Measurements from ENCODE around the gene ZACN. TPM values are rescaled to one million over a fixed set of nuclear protein-coding genes. Genes with fewer than 3 reads are reported as not detected.

ZACN gene
- polyA plus RNA-seq, 4 donors, result 0.87 to 21.6 (median 2.0) TPM

DNA sequence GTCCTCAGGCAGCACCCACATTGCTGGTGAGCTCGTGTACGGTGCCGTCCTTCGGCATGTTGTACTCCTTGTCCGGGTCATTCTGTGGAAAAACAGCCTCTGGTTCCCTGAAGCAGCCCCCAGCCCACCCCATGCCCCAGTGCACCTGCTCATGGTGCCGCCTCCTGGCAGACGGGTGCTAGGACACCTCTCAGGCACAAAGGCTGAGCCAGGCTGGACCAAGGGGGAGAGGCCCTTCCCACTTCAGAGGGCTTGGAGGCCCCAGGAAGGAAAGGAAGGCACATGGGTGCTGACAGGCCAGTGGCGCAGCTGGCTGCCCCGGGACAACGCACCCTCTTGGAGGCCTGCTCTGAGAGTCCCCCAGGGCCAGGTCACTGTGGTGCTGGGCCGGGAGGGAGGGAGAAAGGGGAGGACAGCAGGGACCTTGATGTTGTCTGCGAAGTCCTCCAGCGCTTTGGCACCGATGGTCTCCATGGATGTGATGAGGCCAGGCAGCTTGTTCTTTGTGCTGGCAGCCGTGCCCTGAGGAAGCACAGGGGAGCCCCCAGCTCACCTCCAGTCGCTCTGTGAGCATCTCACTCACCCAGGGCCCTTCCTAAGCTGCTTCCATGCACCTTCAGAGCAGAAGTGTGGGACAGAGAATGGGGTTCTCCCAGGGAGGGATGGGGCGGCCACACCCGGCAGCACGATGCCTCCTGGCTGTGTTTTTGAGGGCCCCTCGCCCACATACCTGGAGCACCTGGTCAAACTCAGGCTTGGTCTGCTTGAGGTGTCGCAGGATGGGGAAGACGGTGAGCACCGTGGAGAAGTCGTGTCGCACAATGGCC, 9.3 kb downstream of the ZACN start:
- WGBS, 3 donors, result 87 to 95% (median 89%) methylated on average over 21 to 25 of the region's 25 CpGs
- no peak overlapping the region for H3K27ac ChIP-seq (ENCODE audit: low read depth in 1 of 3, low read length in 2 of 3)
- FAIRE-seq (no peak), DNase-seq (no peak)
- no peaks in the 10 kb centered on the region for H3K4me1 ChIP-seq (ENCODE audit: control insufficient read depth in 3 of 3, insufficient read depth in 2 of 3, low read depth in 1 of 3, low read length in 2 of 3)
- no peaks in the 10 kb centered on the region for H3K9me3 ChIP-seq (ENCODE audit: control insufficient read depth in 2 of 2, insufficient read depth in 1 of 2, low read depth in 1 of 2, low read length in 1 of 2)
- H3K27me3 ChIP-seq (ENCODE audit: control insufficient read depth in 3 of 3, insufficient read depth in 3 of 3, low read length in 3 of 3), result no peaks in the 10 kb centered on the region
- H3K4me3 ChIP-seq (ENCODE audit: low read depth in 1 of 3, low read length in 3 of 3), result no peak overlapping the region
- H3K36me3 ChIP-seq (ENCODE audit: control insufficient read depth in 3 of 3, insufficient read depth in 2 of 3, low read depth in 1 of 3, low read length in 3 of 3), result peaks cover 9 to 99% (median 19%) of the 10 kb centered on the region in 3 donors

DNA sequence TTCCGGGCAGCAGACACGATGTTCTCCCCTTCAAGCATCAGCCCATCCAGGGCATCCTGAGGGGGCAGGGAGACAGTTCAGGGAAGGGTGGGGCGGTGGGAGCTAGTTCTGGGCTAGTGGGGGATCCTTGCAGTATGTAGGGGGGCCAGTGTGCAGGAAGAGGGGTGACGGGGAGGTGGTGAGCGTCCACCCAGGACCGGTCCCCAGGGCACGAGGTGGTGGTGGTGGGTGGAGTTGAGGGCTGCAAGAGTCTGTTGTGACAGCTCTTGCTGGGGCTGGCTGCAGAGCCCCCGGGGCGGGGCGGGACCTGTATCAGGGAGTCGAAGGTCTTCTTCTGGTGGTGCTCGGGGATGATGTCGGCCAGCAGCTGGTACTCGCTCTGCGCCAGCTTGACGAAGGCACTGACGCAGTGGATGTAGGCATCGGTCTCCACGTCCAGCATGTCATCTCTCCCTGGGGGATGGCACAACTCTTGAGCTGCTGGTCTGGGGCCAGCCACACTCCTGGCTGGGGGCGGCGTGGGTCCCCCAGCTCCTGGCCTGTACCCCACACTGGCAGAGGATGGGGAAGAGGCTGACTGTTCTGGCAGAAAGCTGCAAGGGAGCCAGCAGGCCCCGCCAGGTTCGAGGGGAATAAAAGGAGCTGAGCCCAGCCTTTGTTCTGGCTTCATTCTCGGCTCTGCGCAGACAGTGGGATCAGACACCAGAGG, 10.0 kb downstream of the ZACN start:
- DNase-seq (no peak), FAIRE-seq (no peak)
- 95 to 97% (median 96%) methylated on average over 21 to 25 of the region's 25 CpGs for WGBS, 3 donors
- Histone ChIP-seq H3K27ac (ENCODE audit: low read depth in 1 of 3, low read length in 2 of 3) (no peak overlapping the region), H3K27me3 (ENCODE audit: control insufficient read depth in 3 of 3, insufficient read depth in 3 of 3, low read length in 3 of 3) (no peaks in the 10 kb centered on the region), H3K9me3 (ENCODE audit: control insufficient read depth in 2 of 2, insufficient read depth in 1 of 2, low read depth in 1 of 2, low read length in 1 of 2) (no peaks in the 10 kb centered on the region), H3K4me3 (ENCODE audit: low read depth in 1 of 3, low read length in 3 of 3) (no peak overlapping the region), H3K36me3 (ENCODE audit: control insufficient read depth in 3 of 3, insufficient read depth in 2 of 3, low read depth in 1 of 3, low read length in 3 of 3) (peaks cover 9 to 99% (median 19%) of the 10 kb centered on the region in 3 donors), H3K4me1 (ENCODE audit: control insufficient read depth in 3 of 3, insufficient read depth in 2 of 3, low read depth in 1 of 3, low read length in 2 of 3) (no peaks in the 10 kb centered on the region)

DNA sequence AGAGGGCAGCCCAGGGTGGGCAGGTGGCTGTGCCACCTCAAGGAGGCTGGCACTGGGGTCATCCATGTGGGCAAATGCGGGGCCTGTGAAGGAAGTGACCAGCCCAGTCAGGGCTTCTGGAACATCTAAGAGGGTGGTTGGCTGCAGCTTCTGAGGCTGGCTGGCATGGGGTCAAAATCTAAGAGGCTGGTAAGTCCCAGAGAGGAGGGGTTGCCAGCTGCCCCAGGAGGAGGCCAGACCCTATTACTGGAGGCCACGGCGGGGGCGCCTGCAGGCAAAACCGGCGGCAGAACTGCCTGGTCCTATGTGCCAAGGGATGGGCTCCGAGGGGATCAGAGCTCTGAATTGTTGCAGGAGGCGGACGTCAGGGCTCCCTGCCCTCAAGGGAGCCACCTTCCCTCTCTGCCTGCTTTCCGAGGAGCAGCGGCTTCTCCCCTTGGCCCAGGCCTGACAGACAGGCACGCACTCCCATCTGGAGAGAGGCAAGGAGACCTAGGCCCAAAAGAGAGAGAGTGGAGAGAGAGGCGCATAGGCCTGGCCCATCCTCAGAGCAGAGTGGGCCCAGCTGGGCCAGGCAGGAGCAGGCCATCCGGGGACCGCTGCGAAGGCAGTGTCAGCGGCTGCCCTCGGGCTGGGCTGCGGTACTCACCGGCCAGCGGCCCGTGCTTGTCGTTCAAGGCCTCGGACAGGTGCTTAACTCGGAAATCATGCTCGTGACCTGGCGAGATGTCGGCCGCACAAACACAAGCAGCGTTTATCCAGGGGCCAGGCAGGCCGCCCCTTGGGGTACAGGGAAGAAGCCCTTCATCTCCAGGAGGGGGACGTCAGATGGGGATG, 10.9 kb downstream of the ZACN start:
- Histone ChIP-seq H3K9me3 (ENCODE audit: control insufficient read depth in 2 of 2, insufficient read depth in 1 of 2, low read depth in 1 of 2, low read length in 1 of 2) (no peaks in the 10 kb centered on the region), H3K36me3 (ENCODE audit: control insufficient read depth in 3 of 3, insufficient read depth in 2 of 3, low read depth in 1 of 3, low read length in 3 of 3) (peaks cover 10 to 99% (median 18%) of the 10 kb centered on the region in 3 donors), H3K4me1 (ENCODE audit: control insufficient read depth in 3 of 3, insufficient read depth in 2 of 3, low read depth in 1 of 3, low read length in 2 of 3) (no peaks in the 10 kb centered on the region), H3K27me3 (ENCODE audit: control insufficient read depth in 3 of 3, insufficient read depth in 3 of 3, low read length in 3 of 3) (no peaks in the 10 kb centered on the region), H3K27ac (ENCODE audit: low read depth in 1 of 3, low read length in 2 of 3) (no peak overlapping the region), H3K4me3 (ENCODE audit: low read depth in 1 of 3, low read length in 3 of 3) (no peak overlapping the region)
- DNase-seq, result no peak
- WGBS, 3 donors, result 90 to 96% (median 95%) methylated on average over 30 to 32 of the region's 32 CpGs
- no peak for FAIRE-seq

DNA sequence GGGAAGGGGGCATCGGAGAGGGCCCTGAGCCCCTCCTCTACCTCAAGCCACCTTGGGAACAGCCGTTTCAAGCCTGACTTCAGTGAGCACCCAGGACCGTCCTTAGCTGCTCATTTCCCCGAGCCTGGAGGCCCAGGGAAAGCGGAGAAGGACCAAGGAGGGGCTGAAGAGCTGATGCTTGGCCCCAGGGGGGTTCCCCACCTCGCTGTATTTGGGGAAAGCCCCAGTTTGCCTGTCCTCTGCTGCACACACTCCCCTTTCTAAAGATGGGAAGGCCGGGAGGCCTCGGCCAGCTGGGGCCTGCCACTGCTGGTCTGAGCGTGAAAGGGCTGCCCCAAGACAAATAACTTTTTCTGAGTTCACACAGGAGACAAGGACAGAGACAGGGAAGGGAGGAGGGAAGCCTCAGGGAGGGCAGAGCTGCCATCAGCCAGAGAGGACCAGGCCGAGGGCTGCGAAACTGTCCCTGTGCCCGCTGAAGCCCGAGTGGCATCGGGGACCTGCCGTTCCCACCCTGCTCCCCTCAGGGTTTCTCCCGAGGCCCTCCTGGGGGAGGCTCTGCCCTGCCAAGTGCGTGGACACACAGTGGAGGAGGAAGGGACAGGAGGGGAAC, 11.6 kb downstream of the ZACN start:
- WGBS, 3 donors, result 89 to 90% (median 90%) methylated on average over 17 of the region's 17 CpGs
- Histone ChIP-seq H3K9me3 (ENCODE audit: control insufficient read depth in 2 of 2, insufficient read depth in 1 of 2, low read depth in 1 of 2, low read length in 1 of 2) (no peaks in the 10 kb centered on the region), H3K27ac (ENCODE audit: low read depth in 1 of 3, low read length in 2 of 3) (no peak overlapping the region), H3K4me3 (ENCODE audit: low read depth in 1 of 3, low read length in 3 of 3) (no peak overlapping the region), H3K36me3 (ENCODE audit: control insufficient read depth in 3 of 3, insufficient read depth in 2 of 3, low read depth in 1 of 3, low read length in 3 of 3) (peaks cover 5 to 96% (median 19%) of the 10 kb centered on the region in 3 donors), H3K27me3 (ENCODE audit: control insufficient read depth in 3 of 3, insufficient read depth in 3 of 3, low read length in 3 of 3) (no peaks in the 10 kb centered on the region), H3K4me1 (ENCODE audit: control insufficient read depth in 3 of 3, insufficient read depth in 2 of 3, low read depth in 1 of 3, low read length in 2 of 3) (no peaks in the 10 kb centered on the region)
- DNase-seq (no peak), FAIRE-seq (no peak)

DNA sequence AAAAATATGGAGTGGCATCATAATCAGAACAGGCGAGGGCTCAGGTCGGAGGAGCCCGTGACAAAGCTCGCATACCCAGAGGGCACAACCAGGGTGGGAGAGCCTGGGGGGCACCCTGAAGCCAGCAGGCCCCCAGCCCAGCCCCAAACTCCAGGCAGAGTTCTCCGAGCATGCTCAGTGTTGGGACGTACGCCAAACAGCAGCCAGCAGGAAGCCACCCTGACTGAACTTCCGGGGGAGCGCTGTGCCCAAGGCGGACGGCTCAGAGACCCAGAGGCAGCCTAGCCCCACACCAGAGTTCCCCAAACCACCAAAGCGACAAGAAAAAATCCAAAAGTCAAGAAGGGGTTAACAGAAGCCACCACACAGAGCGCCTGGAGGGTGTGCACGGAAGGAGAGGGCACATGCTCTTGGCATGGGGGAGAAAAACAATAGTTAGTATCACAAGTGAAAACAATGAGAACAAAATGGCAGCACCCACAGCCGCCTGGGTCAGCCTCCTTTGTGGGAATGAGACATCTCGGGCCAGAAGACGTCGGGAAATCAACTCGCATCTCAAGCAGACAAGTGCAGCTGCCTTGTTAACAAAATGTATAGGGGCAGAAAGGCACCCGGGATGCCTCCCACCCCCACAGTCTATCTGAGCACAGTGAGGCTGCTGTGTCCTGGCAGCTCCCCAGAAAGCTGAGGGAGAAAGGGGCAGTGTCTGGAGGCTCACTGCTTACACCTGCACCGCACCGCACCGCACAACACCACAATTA, 12.7 kb downstream of the ZACN start:
- H3K4me1 ChIP-seq (ENCODE audit: control insufficient read depth in 3 of 3, insufficient read depth in 2 of 3, low read depth in 1 of 3, low read length in 2 of 3), result no peaks in the 10 kb centered on the region
- no peak for DNase-seq
- H3K9me3 ChIP-seq (ENCODE audit: control insufficient read depth in 2 of 2, insufficient read depth in 1 of 2, low read depth in 1 of 2, low read length in 1 of 2), result no peaks in the 10 kb centered on the region
- H3K36me3 ChIP-seq (ENCODE audit: control insufficient read depth in 3 of 3, insufficient read depth in 2 of 3, low read depth in 1 of 3, low read length in 3 of 3), result peaks cover 9 to 94% (median 22%) of the 10 kb centered on the region in 3 donors
- H3K27ac ChIP-seq (ENCODE audit: low read depth in 1 of 3, low read length in 2 of 3), result no peak overlapping the region
- H3K27me3 ChIP-seq (ENCODE audit: control insufficient read depth in 3 of 3, insufficient read depth in 3 of 3, low read length in 3 of 3), result no peaks in the 10 kb centered on the region
- WGBS, 3 donors, result 73 to 92% (median 79%) methylated on average over 23 of the region's 23 CpGs
- FAIRE-seq, result no peak
- H3K4me3 ChIP-seq (ENCODE audit: low read depth in 1 of 3, low read length in 3 of 3), result no peak overlapping the region

DNA sequence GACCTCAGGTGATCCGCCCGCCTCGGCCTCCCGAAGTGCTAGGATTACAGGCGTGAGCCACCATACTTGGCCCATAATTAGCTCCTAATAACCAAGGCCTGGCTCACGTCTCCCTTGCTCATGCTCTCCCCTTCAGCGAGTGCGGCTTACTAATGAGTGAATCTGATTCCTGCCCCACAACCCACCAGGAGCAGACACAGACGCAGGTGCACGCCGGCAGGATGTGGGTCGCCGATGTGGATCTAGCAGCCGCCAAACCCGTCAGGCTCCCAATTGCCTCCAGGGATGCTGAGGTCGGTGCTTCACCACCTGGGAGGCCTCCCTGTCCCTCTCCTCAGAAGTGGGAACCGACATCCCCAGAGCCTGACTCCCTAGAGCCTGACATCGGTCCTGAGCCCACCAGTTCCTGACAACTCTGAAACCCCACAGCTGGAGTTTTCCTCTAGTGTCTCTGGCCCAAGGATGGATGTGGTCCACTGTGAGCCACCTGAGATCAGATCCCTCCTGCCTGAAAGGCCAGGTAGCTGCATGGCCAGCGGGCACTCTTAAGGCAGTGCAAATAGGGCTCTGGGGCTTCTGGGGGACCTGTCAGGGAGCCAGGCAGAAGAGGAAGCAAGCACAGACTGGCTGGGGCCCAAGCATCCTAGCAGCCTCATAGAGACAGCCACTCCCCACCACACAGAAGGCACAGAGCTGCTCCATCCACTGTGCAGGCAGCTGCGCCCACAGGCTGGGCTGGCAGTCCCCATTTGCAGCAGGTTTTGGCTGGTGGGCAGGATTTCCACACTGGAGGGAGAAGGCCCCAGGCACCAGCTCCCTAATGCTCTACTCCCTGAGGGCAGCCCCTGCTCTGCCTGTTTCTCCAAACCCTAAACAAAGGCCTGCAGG, 13.8 kb downstream of the ZACN start:
- whole genome bisulfite sequencing, 3 donors, result 95 to 97% (median 97%) methylated on average over 18 to 20 of the region's 20 CpGs
- no peaks in the 10 kb centered on the region for H3K4me1 ChIP-seq (ENCODE audit: control insufficient read depth in 3 of 3, insufficient read depth in 2 of 3, low read depth in 1 of 3, low read length in 2 of 3)
- peaks cover 9 to 92% (median 25%) of the 10 kb centered on the region in 3 donors for H3K36me3 ChIP-seq (ENCODE audit: control insufficient read depth in 3 of 3, insufficient read depth in 2 of 3, low read depth in 1 of 3, low read length in 3 of 3)
- no peak overlapping the region for H3K4me3 ChIP-seq (ENCODE audit: low read depth in 1 of 3, low read length in 3 of 3)
- H3K9me3 ChIP-seq (ENCODE audit: control insufficient read depth in 2 of 2, insufficient read depth in 1 of 2, low read depth in 1 of 2, low read length in 1 of 2), result no peaks in the 10 kb centered on the region
- FAIRE-seq (no peak), DNase-seq (no peak)
- no peak overlapping the region for H3K27ac ChIP-seq (ENCODE audit: low read depth in 1 of 3, low read length in 2 of 3)
- H3K27me3 ChIP-seq (ENCODE audit: control insufficient read depth in 3 of 3, insufficient read depth in 3 of 3, low read length in 3 of 3), result no peaks in the 10 kb centered on the region

DNA sequence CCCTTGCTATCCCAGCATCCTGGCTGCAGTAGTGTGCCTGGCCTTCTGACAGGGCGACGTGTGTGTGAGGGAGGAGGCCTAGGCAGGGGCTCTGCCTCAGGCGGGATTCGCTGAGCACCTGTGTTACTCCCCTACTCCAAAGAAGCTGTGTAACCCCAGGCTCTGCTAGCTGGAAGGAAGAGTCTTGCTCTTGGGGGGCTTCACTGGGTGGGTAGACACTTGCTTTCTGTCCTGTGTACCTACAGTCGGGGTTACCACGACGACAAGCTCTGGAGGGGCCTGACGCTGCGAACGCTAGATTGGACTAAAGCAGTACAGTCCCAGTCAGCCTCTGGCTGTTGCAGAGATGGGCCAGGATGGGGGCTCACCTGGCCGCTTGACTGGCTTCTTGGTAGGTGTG, 15.1 kb downstream of the ZACN start:
- Histone ChIP-seq H3K4me3 (ENCODE audit: low read depth in 1 of 3, low read length in 3 of 3) (no peak overlapping the region), H3K27me3 (ENCODE audit: control insufficient read depth in 3 of 3, insufficient read depth in 3 of 3, low read length in 3 of 3) (no peaks in the 10 kb centered on the region), H3K9me3 (ENCODE audit: control insufficient read depth in 2 of 2, insufficient read depth in 1 of 2, low read depth in 1 of 2, low read length in 1 of 2) (no peaks in the 10 kb centered on the region), H3K4me1 (ENCODE audit: control insufficient read depth in 3 of 3, insufficient read depth in 2 of 3, low read depth in 1 of 3, low read length in 2 of 3) (no peaks in the 10 kb centered on the region), H3K36me3 (ENCODE audit: control insufficient read depth in 3 of 3, insufficient read depth in 2 of 3, low read depth in 1 of 3, low read length in 3 of 3) (peaks cover 7 to 87% (median 22%) of the 10 kb centered on the region in 3 donors), H3K27ac (ENCODE audit: low read depth in 1 of 3, low read length in 2 of 3) (no peak overlapping the region)
- 87 to 96% (median 89%) methylated on average over 11 of the region's 11 CpGs for WGBS, 3 donors
- DNase-seq (no peak), FAIRE-seq (no peak)

Measured in small intestine (tissue), 7 donors.